Daoy (cell line): ENCODE results near the gene FOXN3. TPM values are rescaled to one million over a fixed set of nuclear protein-coding genes. Genes with fewer than 3 reads are reported as not detected.

Source experiments
- DNase-seq: peaks from one replicate; pipeline ENCODE4 v3.0.0-alpha.2; 2015; ENCODE audit warnings: low read depth
- total RNA-seq: library from RNA; depleted of rRNA; stranded (reverse); fragments of >200 nt; shearing (Covaris generic); gene quantifications from 2 replicates; pipeline ENCODE4 v1.2.3, GENCODE V29; 2014

Gene FOXN3
- total RNA-seq, 1 experiment from 2014 or later = 17.7 TPM

- DNase-seq = no peak
These were observed 15.2 kb upstream of the FOXN3 start for GRCh38 chr14:89432226-89432625.

- DNase-seq = peak; percentile 43
These were observed 13.6 kb upstream of the FOXN3 start for GRCh38 chr14:89430391-89431236.

GRCh38 chr14:89429199-89430181 lies 12.5 kb upstream of the FOXN3 start:
- peak; percentile 65 for DNase-seq

GRCh38 chr14:89428546-89429198 lies 11.6 kb upstream of the FOXN3 start:
- peak; percentile 40 for DNase-seq

GRCh38 chr14:89428173-89428523 lies 11.1 kb upstream of the FOXN3 start:
- DNase-seq = no peak

- no peak for DNase-seq
These were observed 10.6 kb upstream of the FOXN3 start for GRCh38 chr14:89427426-89428172.

GRCh38 chr14:89425931-89426330 lies 8.9 kb upstream of the FOXN3 start:
- peak; percentile 96 for DNase-seq

GRCh38 chr14:89424241-89424640 lies 7.2 kb upstream of the FOXN3 start:
- DNase-seq = no peak

GRCh38 chr14:89422952-89423345 lies 5.9 kb upstream of the FOXN3 start:
- no peak for DNase-seq

GRCh38 chr14:89422181-89422951 lies 5.3 kb upstream of the FOXN3 start:
- no peak for DNase-seq

- DNase-seq = no peak
These were observed 3.5 kb upstream of the FOXN3 start for GRCh38 chr14:89420502-89420901.

GRCh38 chr14:89419973-89420482 lies 3.0 kb upstream of the FOXN3 start:
- no peak for DNase-seq

GRCh38 chr14:89418976-89419375 lies 1.9 kb upstream of the FOXN3 start:
- DNase-seq = no peak

- DNase-seq = peak; percentile 34
These were observed 1.4 kb upstream of the FOXN3 start for GRCh38 chr14:89418452-89418851.

GRCh38 chr14:89417465-89418225 lies 612 bp upstream of the FOXN3 start:
- DNase-seq = peak; percentile 60

GRCh38 chr14:89416002-89416995 lies 734 bp downstream of the FOXN3 start:
- peak; percentile 98 for DNase-seq

GRCh38 chr14:89415159-89415558 lies 1.9 kb downstream of the FOXN3 start:
- DNase-seq = no peak

- DNase-seq = no peak
These were observed 5.1 kb downstream of the FOXN3 start for GRCh38 chr14:89411976-89412375.
